HG03571 (cell line): Measurements from ENCODE around the gene CLTA.

Experiments
- ATAC-seq: cut with Tn5 transposase; IDR thresholded peaks from one replicate; pipeline ENCODE4 v1.9.1; 2021; ENCODE audit not compliant: unreplicated experiment

The CLTA gene

DNA sequence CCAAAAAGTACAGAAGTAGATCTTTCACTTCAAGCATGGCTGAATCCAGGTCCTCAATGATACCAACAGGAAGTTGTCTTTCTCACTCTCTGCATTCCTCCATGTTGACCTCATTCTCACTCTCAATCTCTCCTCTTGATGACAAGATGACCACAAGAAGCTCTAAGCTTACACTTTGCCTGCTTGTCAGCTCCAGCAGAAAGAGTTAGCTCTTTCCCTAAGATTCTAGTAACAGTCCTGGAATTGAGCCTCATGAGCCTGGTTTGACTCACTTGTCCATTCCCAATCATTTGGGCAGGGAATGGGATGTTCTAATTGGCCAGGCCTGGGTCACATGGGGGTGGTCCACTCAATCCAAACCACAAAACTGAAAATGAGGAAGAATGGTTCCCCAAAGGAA lies 3.3 kb upstream of the CLTA start:
- ATAC-seq: no peak

DNA sequence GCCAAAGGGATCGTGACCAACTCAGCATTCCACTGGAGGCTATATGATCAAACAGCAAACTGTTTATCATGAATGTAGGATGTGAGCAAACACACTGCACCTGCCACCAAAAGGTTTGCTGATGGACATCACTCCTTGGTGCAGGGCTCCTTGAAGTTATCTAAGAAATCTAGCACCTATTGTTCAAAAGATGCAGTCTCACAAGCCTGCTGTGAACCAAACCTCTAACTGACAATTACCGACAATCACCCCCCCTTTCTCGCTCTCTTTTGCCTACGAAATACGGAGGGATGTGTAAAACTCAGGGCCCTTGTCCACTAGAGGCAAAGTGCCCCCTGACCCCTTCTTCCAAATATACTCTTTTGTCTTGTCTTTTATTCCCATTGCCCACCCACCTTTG lies 2.5 kb upstream of the CLTA start:
- ATAC-seq: no peak

DNA sequence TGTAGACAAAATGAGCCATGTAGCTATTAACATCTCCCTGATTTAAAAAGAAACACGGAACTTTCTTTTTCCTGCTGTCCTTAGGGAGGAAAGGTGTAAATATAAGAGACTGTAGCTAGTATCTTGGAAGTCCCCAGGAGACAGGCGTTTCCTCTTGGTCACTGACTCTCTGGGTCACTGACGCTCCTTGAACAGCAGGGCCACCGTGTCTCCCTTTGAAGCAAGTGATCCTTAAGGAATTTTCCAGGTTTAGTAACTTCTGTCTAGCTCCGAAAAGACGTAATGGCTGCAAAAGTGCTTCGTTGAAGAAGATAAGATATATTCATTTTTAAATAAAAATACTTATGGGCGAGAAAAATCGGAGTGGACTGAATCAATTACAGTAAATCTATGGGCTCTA lies 745 bp upstream of the CLTA start:
- no peak for ATAC-seq

DNA sequence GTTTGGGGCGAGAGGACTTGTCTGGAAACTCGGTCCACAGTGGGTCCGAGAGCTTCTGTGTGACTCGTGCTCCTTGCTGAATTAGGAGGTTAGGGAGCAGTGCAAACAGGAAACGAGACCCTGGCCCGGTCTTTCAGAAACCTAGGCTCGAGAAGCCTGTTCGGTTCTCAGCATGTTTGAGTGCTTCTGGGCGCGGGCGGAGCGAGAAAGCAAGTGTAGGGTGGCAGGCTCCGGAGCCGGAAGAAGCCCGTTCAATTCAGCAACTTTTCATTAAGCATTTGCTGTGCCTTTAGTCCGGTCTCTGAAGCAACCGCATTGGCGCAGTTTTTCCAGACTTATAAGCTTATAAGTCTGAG lies 547 bp downstream of the CLTA start:
- peak; percentile 5 for ATAC-seq

DNA sequence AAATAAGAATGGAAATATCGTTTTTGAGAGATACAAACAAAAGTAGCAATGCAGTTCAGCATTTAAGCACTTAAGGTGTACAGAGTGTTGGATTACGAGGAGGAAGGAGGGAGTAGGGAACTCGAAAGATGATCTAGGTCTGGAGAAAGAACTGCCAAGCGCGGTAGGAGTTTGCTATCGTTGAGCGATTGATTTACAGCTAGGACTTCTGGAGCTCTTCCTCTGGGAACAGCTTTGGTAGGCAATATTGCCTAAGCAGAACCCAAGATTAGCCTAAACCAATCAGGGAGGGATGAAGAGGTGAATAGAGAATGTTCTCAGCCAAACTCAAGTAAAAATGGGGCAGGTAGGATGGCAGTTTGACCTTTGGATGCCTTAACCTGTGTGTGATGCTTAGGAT lies 965 bp downstream of the CLTA start:
- no peak for ATAC-seq

DNA sequence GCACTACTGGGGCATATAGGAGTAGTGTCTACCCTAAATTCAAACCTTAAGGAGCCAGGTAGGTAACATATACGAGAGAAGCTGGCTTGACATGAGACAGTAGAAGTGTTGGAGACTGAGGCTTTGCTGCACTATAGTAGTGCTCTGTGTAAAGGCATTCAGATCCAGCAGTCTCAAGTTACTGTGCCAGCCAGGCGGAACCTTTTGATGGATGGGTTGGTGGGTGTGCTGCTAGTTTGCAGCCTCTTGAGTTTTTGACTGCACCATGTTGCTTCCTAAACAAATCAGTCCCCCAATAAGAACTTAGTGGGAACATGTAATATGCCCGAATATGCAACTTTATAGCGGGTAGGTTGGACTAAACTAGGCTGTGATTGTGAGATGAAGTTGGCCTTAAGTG lies 1.5 kb downstream of the CLTA start:
- no peak for ATAC-seq

DNA sequence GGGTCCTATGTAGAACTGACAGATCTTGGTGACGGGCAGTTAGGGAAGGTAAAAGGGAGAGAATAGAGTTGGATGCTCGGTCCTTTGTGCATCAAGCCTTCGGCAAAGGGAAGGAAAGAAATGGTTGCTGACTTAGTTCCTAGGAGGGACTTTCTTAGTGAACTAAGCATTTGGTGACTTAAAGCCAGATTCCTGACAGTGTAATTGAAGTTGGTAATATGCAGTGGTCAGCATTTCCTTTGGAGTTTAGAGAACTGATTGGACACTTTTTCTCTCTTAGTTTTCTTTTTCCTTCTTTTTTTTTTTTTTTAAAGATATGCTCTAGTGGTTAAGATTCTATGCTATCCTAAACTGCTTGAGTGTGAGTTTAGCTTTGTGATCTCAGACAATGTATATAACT lies 2.3 kb downstream of the CLTA start:
- no peak for ATAC-seq

DNA sequence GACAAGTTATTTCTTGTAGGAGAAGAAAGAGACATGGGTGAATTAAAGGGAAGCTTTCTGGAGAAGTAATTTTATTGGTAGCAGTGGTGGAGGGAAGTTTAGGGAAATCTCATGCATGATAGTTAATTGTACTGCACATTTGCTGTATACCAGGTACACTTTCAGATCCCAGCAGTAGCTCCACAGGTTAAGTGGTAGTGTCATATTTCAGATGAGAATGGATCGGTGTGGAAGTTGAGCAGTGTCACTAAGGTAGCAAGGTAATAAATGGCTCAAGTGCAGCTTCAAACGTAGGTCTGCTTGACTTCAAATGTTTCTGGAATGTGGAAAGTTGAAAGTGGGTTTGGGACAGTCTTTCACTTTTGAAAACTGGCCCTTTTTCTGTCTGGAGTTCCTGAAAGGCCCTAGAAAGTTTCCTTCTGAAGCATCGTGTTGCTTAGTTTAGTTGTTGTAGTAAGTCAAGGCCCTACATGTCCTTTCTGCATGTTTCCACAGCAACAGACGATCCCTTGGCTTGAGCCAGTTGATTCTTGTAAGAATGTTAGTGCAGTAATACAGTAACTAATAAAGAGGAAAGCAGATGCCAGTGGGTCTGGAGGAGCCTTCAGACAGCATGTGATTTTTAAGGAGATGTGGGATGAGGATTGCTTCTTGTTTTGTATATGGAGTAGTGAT lies 3.7 kb downstream of the CLTA start:
- no peak for ATAC-seq

DNA sequence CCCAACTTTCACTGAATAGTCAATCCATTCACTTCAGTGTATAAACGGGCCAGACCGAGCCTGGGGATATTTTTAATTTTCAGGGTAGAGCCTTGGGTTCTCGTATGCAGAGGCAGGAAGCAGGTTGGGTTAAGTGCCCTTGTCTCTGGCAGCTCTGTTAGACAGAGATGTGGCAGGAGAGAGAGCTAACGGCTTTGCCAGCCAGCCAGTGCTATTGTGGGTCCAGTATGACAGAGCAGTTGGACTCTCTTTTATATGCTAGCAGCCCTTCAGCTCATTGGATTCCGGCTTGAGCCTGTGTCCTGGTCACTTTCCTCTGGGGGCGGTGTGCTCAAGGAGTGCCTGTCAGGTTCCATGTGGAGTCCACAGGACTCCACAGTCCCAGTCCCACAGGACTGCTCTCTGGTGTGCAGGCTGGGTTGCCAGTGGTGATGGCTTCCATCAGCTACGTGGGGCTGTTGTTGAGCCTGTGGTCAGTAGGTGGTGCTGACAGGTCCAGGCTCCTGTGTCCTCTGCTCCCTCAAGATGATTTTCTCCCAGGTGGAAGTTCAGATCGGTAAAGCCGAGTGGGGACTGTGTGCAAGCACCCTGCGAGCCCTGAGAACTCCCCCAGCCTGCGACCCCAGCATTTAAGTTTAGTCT lies 14.3 kb downstream of the CLTA start:
- ATAC-seq: no peak

DNA sequence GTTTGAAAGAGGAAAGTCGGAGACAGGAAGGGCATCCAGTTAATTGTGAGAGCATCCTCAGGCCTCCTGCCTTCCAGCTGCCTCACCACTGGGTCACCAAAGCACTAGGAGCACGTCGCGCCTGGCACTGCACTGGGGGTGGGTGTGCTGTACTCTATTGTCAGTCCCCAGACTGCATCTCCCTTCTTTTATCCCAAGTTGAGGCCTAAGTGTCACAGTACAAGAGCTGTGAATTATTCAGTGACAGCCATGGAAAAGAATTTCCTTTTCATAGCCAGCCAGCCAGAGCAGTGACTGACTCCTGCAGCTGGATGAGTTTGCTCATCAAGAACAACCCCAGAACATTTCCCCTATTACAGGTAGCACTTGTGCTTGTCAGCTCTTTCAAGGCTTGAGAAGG lies 16.3 kb downstream of the CLTA start:
- no peak for ATAC-seq

DNA sequence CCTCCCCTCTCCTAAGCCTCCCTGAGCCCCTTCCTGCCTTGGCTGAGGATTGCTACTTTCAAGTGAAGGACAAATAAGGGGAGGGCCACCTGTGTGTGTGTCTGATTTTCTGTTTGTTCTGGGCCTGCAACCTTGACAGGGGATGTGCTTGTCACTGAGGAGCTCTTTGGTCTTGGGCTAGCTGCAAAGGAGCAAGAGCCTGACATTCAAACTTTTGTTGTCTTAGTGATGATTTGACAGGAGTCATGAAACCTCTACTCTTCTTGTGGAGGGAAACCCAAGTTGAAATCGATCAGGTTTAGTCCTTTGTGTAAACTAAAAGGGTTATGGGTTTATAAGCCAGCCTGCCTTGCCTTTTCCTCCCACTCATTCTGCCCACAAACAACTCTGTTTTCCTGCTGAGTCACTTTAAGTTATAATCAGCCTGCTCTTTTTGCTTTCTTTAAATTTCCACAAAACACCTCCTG lies 16.9 kb downstream of the CLTA start:
- ATAC-seq: no peak

DNA sequence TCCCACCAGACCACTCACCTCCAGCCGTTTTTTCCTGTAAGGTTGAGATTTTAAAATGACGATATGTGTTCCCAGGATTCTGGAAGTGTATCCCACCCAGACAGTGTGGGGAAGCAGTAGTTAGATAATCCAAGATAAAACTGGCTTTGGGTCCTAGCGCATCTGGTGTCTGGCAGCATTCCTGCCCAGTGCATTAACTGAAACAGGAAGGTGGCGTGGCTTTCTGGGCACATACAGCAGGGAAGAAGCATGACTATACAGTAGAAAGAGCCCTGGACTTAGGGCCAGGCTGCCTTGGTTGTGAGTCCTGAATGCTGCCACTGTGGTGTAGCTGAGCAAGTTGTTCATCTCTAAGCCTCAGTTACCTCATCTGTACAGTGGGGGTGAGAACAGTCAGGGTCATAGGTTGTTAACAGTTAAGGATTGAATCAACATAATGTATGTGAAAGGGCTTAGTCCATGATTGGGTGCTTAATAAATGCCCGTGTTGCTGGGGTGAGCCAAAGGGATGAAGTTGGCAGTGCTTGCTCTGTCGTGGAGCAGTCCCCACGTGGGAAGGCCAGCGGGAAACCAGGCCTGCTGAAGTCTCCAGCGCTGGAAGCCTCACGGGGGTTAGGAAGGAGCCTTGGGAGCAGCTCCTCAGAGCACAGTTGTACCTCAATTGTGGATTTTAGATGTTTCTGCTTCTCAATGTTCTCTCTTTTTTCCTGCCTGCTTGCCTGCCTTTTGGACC lies 18.0 kb downstream of the CLTA start:
- ATAC-seq: no peak

DNA sequence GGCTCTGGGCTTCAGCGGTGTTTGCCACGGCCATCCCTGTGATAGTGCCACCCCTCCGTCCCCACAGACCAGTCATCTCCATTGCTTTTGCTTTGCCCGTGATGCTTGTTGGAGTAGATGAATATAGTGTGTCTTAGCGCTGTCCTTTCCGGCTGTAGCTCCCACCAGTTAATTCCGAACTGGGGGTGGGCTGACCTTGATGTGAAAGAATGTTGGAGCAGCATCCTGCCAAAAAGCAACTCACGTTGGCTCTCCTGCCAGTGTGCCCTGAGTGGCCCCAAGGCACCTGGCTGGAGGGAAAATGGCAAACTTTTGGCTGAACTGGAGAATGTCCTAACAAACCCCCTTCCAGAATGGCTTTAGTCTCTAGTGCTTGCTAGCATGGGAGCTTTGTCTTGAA lies 20.0 kb downstream of the CLTA start:
- no peak for ATAC-seq

DNA sequence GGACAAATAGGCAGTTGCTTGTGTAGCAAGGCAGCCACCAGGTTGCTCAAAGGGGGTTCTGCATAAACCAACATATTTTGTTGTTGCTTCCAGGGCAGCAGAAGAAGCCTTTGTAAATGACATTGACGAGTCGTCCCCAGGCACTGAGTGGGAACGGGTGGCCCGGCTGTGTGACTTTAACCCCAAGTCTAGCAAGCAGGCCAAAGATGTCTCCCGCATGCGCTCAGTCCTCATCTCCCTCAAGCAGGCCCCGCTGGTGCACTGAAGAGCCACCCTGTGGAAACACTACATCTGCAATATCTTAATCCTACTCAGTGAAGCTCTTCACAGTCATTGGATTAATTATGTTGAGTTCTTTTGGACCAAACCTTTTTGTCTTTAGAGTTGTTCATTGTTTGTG lies 20.8 kb downstream of the CLTA start:
- ATAC-seq: no peak

DNA sequence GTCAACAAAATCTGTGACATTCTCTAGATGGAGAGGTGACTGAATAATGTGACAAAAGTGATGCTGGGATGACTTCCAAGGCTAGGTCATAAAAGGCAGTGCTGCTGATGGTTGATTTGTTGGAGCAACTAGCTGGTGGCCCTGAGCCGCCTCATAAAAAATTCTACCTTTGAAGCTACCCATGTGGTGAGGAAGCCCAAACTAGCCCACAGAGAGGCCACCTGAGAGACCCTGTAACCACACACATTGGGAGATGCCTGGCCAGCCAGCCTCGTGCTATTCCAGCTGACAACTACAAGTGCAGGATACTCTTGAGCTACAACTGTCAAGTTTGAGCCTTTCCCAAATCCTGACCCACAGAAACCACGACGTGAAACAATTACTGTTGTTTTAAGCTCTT lies 22.7 kb downstream of the CLTA start:
- no peak for ATAC-seq

DNA sequence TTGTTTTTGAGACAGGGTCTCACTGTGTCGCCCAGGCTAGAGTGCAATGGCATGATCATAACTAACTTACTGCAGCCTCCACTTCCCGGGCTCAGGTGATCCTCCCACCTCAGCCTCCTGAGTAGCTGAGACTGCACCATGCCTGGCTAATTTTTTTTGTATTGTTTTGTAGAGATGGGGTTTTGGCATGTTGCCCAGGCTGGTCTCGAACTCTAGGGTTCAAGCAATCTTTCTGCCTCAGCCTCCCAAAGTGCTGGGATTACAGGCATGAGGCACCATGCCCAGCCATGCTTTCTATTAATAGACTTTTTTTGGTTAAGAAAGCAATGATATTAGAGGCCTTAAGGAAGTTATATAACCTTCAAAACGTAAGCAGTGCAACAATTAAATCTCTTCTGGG lies 23.3 kb downstream of the CLTA start:
- ATAC-seq: no peak

DNA sequence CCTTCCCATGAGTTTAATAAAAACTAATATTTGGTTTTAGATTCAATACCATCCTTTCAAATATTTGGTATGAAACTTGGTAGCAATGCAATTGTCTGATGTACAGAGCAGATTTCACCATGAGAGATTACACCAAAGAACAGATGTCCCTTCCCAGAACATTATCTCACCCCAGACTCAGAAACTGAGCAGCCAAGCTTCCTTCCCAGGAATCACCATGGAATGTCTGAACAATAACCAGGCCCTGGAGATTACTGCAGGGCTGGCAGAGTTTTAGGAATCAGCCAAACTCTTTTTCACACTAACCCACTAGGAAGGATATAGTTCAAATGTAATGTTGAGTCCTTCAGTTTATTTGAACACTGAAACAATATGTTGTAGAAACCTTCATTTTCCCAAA lies 23.9 kb downstream of the CLTA start:
- ATAC-seq: no peak

DNA sequence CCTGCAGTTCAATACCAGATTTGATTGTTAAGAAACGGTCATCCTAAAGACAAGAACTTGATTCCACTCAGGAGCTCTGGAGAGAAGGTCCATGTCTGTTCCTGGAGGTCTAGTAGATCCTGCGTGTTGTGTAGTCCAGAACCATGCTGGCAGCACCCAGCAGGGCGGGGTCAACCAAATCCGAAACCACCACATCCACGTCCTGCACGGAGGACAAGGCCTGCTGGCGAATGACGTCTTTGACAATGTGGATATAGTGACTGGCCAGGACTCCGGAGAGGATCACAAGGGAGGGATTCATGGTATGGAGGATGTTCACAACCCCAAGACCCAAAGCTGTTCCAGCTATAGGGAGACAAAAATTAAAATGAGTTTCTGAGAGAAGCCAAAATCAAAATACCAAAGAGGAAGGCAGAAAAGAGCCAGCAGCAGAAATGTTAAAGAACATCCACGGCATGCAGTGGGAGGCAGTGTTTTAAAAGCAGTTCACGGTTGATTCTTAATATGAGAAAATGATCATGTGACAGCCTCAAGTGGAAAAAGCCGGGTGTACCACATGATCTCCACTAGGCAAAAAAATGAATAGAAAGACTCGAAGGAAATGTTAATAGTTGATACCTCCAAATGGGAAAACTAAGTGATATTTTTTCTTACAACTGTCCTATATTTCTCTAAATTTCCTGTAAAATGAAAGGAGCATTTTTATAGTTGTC lies 26.7 kb downstream of the CLTA start:
- ATAC-seq: no peak

DNA sequence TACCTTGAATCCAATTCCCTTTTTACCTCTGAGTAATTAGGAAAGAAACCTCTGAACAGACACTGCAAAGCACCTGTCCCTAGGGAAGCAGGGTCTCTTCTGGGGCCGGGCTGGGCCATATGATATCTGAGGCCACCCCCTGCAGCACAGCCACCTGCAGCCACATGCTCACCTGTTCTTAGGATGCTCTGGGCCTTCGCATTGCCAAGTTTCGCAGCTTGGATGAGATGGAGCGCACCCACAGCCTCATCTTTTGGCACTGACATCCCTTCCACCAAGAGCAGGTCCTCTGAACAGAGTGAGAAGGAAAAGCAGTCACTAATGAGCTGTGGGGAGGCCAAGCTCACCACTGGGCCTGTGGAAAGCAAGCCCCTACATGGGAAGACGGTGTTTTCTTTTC lies 27.3 kb downstream of the CLTA start:
- no peak for ATAC-seq

DNA sequence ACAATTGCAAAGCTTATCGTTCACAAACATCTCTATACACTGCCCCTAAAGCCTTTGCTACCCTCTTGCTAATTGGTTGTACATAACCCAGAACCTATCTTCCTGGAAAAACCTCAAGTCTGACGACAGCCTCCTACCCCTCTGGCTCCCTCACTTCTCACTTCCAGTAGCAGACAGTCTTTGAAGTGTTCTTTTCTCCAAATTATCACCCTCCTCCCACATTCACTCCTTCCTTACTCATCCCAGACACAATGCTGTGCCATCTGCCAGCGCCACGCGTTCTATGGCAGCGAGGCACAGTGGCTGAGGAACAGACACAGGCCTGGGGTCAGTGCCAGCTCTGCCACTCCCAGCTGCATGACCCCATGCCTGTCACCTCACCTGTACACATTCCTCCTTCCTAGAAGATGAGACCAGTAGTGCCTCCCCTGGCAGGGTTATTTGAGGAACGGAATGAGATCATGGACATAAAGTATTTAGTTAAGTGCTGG lies 27.7 kb downstream of the CLTA start:
- no peak for ATAC-seq

DNA sequence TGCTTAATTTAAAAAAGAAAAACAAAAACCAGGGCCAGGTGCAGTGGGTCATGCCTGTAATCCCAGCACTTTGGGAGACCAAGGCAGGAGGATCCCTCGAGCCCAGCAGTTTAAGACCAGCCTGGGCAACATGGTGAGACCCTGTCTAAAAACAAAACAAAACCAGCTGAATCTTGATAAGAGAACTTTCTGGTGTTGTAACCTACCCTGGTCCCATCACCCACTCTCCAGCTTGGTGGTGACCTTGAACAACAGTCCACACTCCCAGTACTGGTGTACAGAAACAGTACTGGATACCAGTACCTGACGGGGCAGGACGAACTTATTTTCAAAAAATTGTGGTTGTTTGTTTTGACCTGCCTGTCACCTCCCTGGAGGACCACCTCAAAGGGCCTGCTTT lies 30.9 kb downstream of the CLTA start:
- no peak for ATAC-seq

DNA sequence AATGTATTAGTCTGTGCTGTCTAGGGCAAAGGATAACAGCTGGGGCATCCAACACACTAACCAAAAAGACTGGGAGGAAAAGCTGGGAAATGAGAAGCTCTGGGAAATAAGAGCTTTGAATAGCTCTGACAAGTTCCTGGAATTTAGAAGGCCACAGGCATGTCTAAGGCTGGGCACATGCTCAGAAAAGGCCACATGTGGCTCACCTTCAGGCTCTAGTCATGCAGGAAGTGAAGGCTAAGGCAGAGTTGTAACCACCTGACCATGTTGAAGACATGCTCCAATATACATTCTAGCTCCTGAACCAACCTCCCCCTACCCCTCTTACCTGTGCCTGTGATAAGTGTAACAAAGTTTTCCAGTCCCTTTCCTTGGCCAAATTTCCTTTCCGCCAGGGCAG lies 31.7 kb downstream of the CLTA start:
- no peak for ATAC-seq
